Astrocyte (in vitro differentiated cells and primary cell): ENCODE measurements around the gene PIM1. TPM values are rescaled to one million over a fixed set of nuclear protein-coding genes. Genes with fewer than 3 reads are reported as not detected.

ENCODE experiments used
- DNase-seq: peaks from one replicate; pipeline ENCODE4 v3.0.0-alpha.2; 2010; ENCODE audit warnings: low read depth
- FAIRE-seq: peaks from 2 replicates; lab custom pipeline; 2011; peaks lifted over from hg19 to GRCh38; lab: Jason Lieb, UNC
- H2AFZ ChIP-seq: 2 replicates; pipeline ENCODE4 v1.6.0; 2012; ENCODE audit warnings: low read depth, low read length, inconsistent platforms
- H3K27ac ChIP-seq: 2 replicates; pipeline ENCODE4 v1.5.1; 2011; ENCODE audit warnings: low read depth, low read length, inconsistent platforms
- H3K27me3 ChIP-seq: 2 replicates; pipeline ENCODE4 v1.6.0; 2011; ENCODE audit warnings: low read length, inconsistent platforms; ENCODE audit not compliant: insufficient read depth
- H3K36me3 ChIP-seq: 2 replicates; pipeline ENCODE4 v1.5.1; 2011; ENCODE audit warnings: low read length, inconsistent platforms; ENCODE audit not compliant: insufficient read depth
- H3K4me1 ChIP-seq: 2 replicates; pipeline ENCODE4 v1.5.1; 2011; ENCODE audit warnings: low read length, inconsistent platforms; ENCODE audit not compliant: insufficient read depth
- H3K4me2 ChIP-seq: 2 replicates; pipeline ENCODE4 v1.6.0; 2012; ENCODE audit warnings: low read length, inconsistent platforms
- H3K4me3 ChIP-seq: 2 replicates; pipeline ENCODE4 v1.5.1; 2011; ENCODE audit warnings: low read depth, mild to moderate bottlenecking, low read length, inconsistent platforms; ENCODE audit not compliant: insufficient read depth
- H3K79me2 ChIP-seq: 2 replicates; pipeline ENCODE4 v1.6.0; 2012; ENCODE audit warnings: mild to moderate bottlenecking, low read length, inconsistent platforms; ENCODE audit not compliant: insufficient read depth
- H3K9ac ChIP-seq: 2 replicates; pipeline ENCODE4 v1.6.0; 2012; ENCODE audit warnings: mild to moderate bottlenecking, low read length, inconsistent platforms
- H3K9me3 ChIP-seq: 2 replicates; pipeline ENCODE4 v1.5.1; 2012; ENCODE audit warnings: low read depth, mild to moderate bottlenecking, low read length, inconsistent platforms; ENCODE audit not compliant: insufficient read depth
- H4K20me1 ChIP-seq: 2 replicates; pipeline ENCODE4 v1.6.0; 2012; ENCODE audit warnings: low read length, inconsistent platforms; ENCODE audit not compliant: insufficient read depth
- H3K27ac Mint-ChIP-seq: one replicate; pipeline ENCODE4 v1.8.0; 2021; ENCODE audit warnings: mild to moderate bottlenecking, mixed read lengths; ENCODE audit not compliant: unreplicated experiment
- H3K27me3 Mint-ChIP-seq: one replicate; pipeline ENCODE4 v1.8.0; 2021; ENCODE audit warnings: low read depth, mixed read lengths; ENCODE audit not compliant: unreplicated experiment
- H3K36me3 Mint-ChIP-seq: one replicate; pipeline ENCODE4 v1.8.0; 2021; ENCODE audit warnings: low read depth, mixed read lengths; ENCODE audit not compliant: unreplicated experiment
- H3K4me1 Mint-ChIP-seq: one replicate; pipeline ENCODE4 v1.8.0; 2021; ENCODE audit warnings: low read depth, mixed read lengths; ENCODE audit not compliant: unreplicated experiment
- H3K4me3 Mint-ChIP-seq: one replicate; pipeline ENCODE4 v1.8.0; 2021; ENCODE audit warnings: mild to moderate bottlenecking, moderate library complexity, mixed read lengths; ENCODE audit not compliant: unreplicated experiment
- H3K9me3 Mint-ChIP-seq: one replicate; pipeline ENCODE4 v1.8.0; 2021; ENCODE audit warnings: mild to moderate bottlenecking, mixed read lengths; ENCODE audit not compliant: unreplicated experiment
- CTCF ChIP-seq: IDR thresholded peaks from 2 replicates; pipeline ENCODE4 v1.5.1; 2011; ENCODE audit warnings: low read depth, mild to moderate bottlenecking, inconsistent platforms, low read length, moderate library complexity; ENCODE audit not compliant: insufficient read depth
- EZH2 ChIP-seq: IDR thresholded peaks from 2 replicates; pipeline ENCODE4 v1.6.1; 2012; ENCODE audit warnings: mild to moderate bottlenecking, low read length, inconsistent platforms; ENCODE audit not compliant: insufficient read depth
- total RNA-seq: library from RNA; stranded (reverse); gene quantifications from 2 replicates; pipeline ENCODE4 v1.2.1, GENCODE V29; 2021

Gene PIM1
- total RNA-seq, 1 donor from 2014 or later: 32.1 TPM

- no peaks in the 10 kb centered on the region for H3K27me3 ChIP-seq
- DNase-seq: no peak
- peaks cover 31% of the 10 kb centered on the region for H4K20me1 ChIP-seq
- H3K79me2 ChIP-seq: peaks cover 13% of the 10 kb centered on the region
- no peak overlapping the region for H2AFZ ChIP-seq
- H3K4me1 ChIP-seq: peaks cover 4% of the 10 kb centered on the region
- Mint-ChIP-seq H3K36me3 (peaks cover 9% of the 10 kb centered on the region), H3K27ac (no peak overlapping the region), H3K27me3 (no peaks in the 10 kb centered on the region), H3K4me3 (no peak overlapping the region), H3K4me1 (peaks cover 15% of the 10 kb centered on the region), H3K9me3 (no peaks in the 10 kb centered on the region)
- FAIRE-seq: no peak
- no peaks in the 10 kb centered on the region for H3K9me3 ChIP-seq
- peaks cover 26% of the 10 kb centered on the region for H3K36me3 ChIP-seq
- no peak for TF ChIP-seq CTCF
- TF ChIP-seq EZH2: no peak
- H3K4me3 ChIP-seq: no peak overlapping the region
- H3K9ac ChIP-seq: no peak overlapping the region
- H3K27ac ChIP-seq: no peak overlapping the region
- H3K4me2 ChIP-seq: no peak overlapping the region
Observed at GRCh38 chr6:37176268-37177076, 6.5 kb downstream of the PIM1 start.

- H4K20me1 ChIP-seq: peaks cover 24% of the 10 kb centered on the region
- no peaks in the 10 kb centered on the region for H3K27me3 ChIP-seq
- Mint-ChIP-seq H3K27me3 (no peaks in the 10 kb centered on the region), H3K4me3 (no peak overlapping the region), H3K36me3 (peaks cover 9% of the 10 kb centered on the region), H3K9me3 (no peaks in the 10 kb centered on the region), H3K27ac (no peak overlapping the region), H3K4me1 (peaks cover 15% of the 10 kb centered on the region)
- DNase-seq (no peak), FAIRE-seq (no peak)
- peaks cover 4% of the 10 kb centered on the region for H3K4me1 ChIP-seq
- TF ChIP-seq EZH2 (no peak), CTCF (no peak)
- H3K4me3 ChIP-seq: no peak overlapping the region
- no peaks in the 10 kb centered on the region for H3K9me3 ChIP-seq
- no peak overlapping the region for H2AFZ ChIP-seq
- H3K4me2 ChIP-seq: no peak overlapping the region
- H3K27ac ChIP-seq: no peak overlapping the region
- H3K79me2 ChIP-seq: peaks cover 12% of the 10 kb centered on the region
- peaks cover 26% of the 10 kb centered on the region for H3K36me3 ChIP-seq
- H3K9ac ChIP-seq: no peak overlapping the region
Observed at GRCh38 chr6:37177077-37177934, 7.4 kb downstream of the PIM1 start.
